Measurements from ENCODE around the gene CLMN. TPM values are rescaled to one million over a fixed set of nuclear protein-coding genes. Genes with fewer than 3 reads are reported as not detected.
A peak's percentile ranks its signal among the peaks of the same experiment; 100 is the strongest.

CLMN gene
- total and polyA plus RNA-seq, 2 donors (not counting 1 experiment from before 2014, with no cell fraction given): 9.6 to 51.5 TPM

GRCh38 chr14:95362138-95362494, 42.4 kb upstream of the CLMN start:
- CTCF ChIA-PET: interaction anchor here (0.7 to 3.0 kb wide), 37 partner anchors 8 to 672 kb away, joined by 3 to 17 read pairs (median 4); partner anchors contain the start of gene DICER1
- Histone ChIP-seq H3K4me3 (ENCODE audit: control extremely low read depth in 1 of 5, extremely low read depth in 1 of 5, insufficient read depth in 1 of 5, low read depth in 2 of 5, low read length in 4 of 5) (no peak overlapping the region), H3K9ac (ENCODE audit: low read length) (no peak overlapping the region), H3K27me3 (replicated peaks in 1 of 4; ENCODE audit: control extremely low read depth in 1 of 4, control insufficient read depth in 3 of 4, insufficient read depth in 4 of 4, low read length in 3 of 4) (peaks cover 0 to 38% (median 8%) of the 10 kb centered on the region in 4 experiments), H4K20me1 (ENCODE audit: control insufficient read depth, insufficient read depth, low read length, poor library complexity, severe bottlenecking) (no peaks in the 10 kb centered on the region), H3K79me2 (ENCODE audit: control insufficient read depth, insufficient read depth, low read length) (no peaks in the 10 kb centered on the region), H3K4me1 (ENCODE audit: control insufficient read depth in 2 of 2, insufficient read depth in 2 of 2, low read length in 2 of 2) (peaks cover 13 to 14% of the 10 kb centered on the region in 2 donors), H3K36me3 (replicated peaks in 1 of 2; ENCODE audit: control extremely low read depth in 1 of 2, control insufficient read depth in 1 of 2, extremely low read depth in 1 of 2, insufficient read depth in 2 of 2, low read length in 1 of 2) (no peaks in the 10 kb centered on the region), H2AFZ (ENCODE audit: insufficient read depth, low read depth, low read length, poor library complexity, severe bottlenecking) (no peak overlapping the region), H3K4me2 (replicated peaks; ENCODE audit: low read depth, low read length, poor library complexity, severe bottlenecking) (peak overlapping the region; percentile 9), H3K27ac (ENCODE audit: low read length in 2 of 2) (no peak overlapping the region), H3K9me3 (ENCODE audit: control extremely low read depth in 1 of 3, control insufficient read depth in 2 of 3, insufficient read depth in 1 of 3, low read length in 2 of 3) (peaks cover 0 to 8% (median 0%) of the 10 kb centered on the region in 3 donors)
- 68% methylated on average over 7 of the region's 9 CpGs for WGBS (ENCODE audit: insufficient coverage)
- intact Hi-C loops (cut with micrococcal nuclease): loop anchor here (10.0 kb wide), 1 partner anchor 47 kb away; the partner anchor contains the start of gene CLMN
- POLR2A ChIA-PET: no interaction called here
- Mint-ChIP-seq H3K4me3 (peak overlapping the region; percentile 49), H3K27ac (no peak overlapping the region), H3K27me3 (peaks cover 53% of the 10 kb centered on the region), H3K4me1 (peaks cover 9% of the 10 kb centered on the region), H3K9me3 (ENCODE audit: insufficient read depth) (no peaks in the 10 kb centered on the region)
- ATAC-seq (ENCODE audit: low read depth) (no peak), DNase-seq (no peak)
- TF ChIP-seq CTCF (IDR thresholded peaks at IDR 0.05): no peak
- TF ChIP-seq EZH2 (IDR thresholded peaks at IDR 0.05; ENCODE audit: borderline replicate concordance, insufficient read depth, low read depth, low read length, poor library complexity, severe bottlenecking): no peak

GRCh38 chr14:95361373-95362137, 41.8 kb upstream of the CLMN start:
- intact Hi-C loops (cut with micrococcal nuclease): loop anchor here (10.0 kb wide), 1 partner anchor 47 kb away; the partner anchor contains the start of gene CLMN
- H3K27me3 ChIP-seq (replicated peaks in 1 of 4; ENCODE audit: control extremely low read depth in 1 of 4, control insufficient read depth in 3 of 4, insufficient read depth in 4 of 4, low read length in 3 of 4): peaks cover 0 to 38% (median 8%) of the 10 kb centered on the region in 4 experiments
- Mint-ChIP-seq H3K27ac (no peak overlapping the region), H3K4me3 (peak overlapping the region; percentile 49), H3K27me3 (peaks cover 52% of the 10 kb centered on the region), H3K9me3 (ENCODE audit: insufficient read depth) (no peaks in the 10 kb centered on the region), H3K4me1 (peaks cover 9% of the 10 kb centered on the region)
- peak; percentile 73 for ATAC-seq (ENCODE audit: low read depth)
- peak; percentile 86 for TF ChIP-seq CTCF (IDR thresholded peaks at IDR 0.05)
- TF ChIP-seq EZH2 (IDR thresholded peaks at IDR 0.05; ENCODE audit: borderline replicate concordance, insufficient read depth, low read depth, low read length, poor library complexity, severe bottlenecking): no peak
- 25% methylated on average over 19 of the region's 19 CpGs for WGBS (ENCODE audit: insufficient coverage)
- H3K4me2 ChIP-seq (replicated peaks; ENCODE audit: low read depth, low read length, poor library complexity, severe bottlenecking): peak overlapping the region; percentile 9
- no peak overlapping the region for H2AFZ ChIP-seq (ENCODE audit: insufficient read depth, low read depth, low read length, poor library complexity, severe bottlenecking)
- no peak overlapping the region for H3K9ac ChIP-seq (ENCODE audit: low read length)
- peaks cover 13 to 14% of the 10 kb centered on the region in 2 donors for H3K4me1 ChIP-seq (ENCODE audit: control insufficient read depth in 2 of 2, insufficient read depth in 2 of 2, low read length in 2 of 2)
- ChIA-PET POLR2A (no interaction called here), CTCF (interaction anchor here (0.7 to 3.0 kb wide), 38 partner anchors 8 to 672 kb away, joined by 3 to 17 read pairs (median 4); partner anchors contain the start of gene DICER1)
- DNase-seq: peak; percentile 73
- no peaks in the 10 kb centered on the region for H3K79me2 ChIP-seq (ENCODE audit: control insufficient read depth, insufficient read depth, low read length)
- no peak overlapping the region for H3K4me3 ChIP-seq (ENCODE audit: control extremely low read depth in 1 of 5, extremely low read depth in 1 of 5, insufficient read depth in 1 of 5, low read depth in 2 of 5, low read length in 4 of 5)
- H3K9me3 ChIP-seq (ENCODE audit: control extremely low read depth in 1 of 3, control insufficient read depth in 2 of 3, insufficient read depth in 1 of 3, low read length in 2 of 3): peaks cover 0 to 8% (median 0%) of the 10 kb centered on the region in 3 donors
- H4K20me1 ChIP-seq (ENCODE audit: control insufficient read depth, insufficient read depth, low read length, poor library complexity, severe bottlenecking): no peaks in the 10 kb centered on the region
- H3K36me3 ChIP-seq (replicated peaks in 1 of 2; ENCODE audit: control extremely low read depth in 1 of 2, control insufficient read depth in 1 of 2, extremely low read depth in 1 of 2, insufficient read depth in 2 of 2, low read length in 1 of 2): no peaks in the 10 kb centered on the region
- no peak overlapping the region for H3K27ac ChIP-seq (ENCODE audit: low read length in 2 of 2)
